Tibial nerve (tissue), 4 donors: ENCODE data around the gene DPPA5.

Experiments
- CTCF ChIP-seq, 5 experiments: fragments of 200-600 bp in 3 of 5; fragments of 450-650 bp in 2 of 5; sonication (generic) in 3 of 5; IDR thresholded peaks; one replicate each; pipeline ENCODE4 v1.5.1; 2016 to 2019; ENCODE audit warnings: antibody characterized with exemption in 5 of 5, mild to moderate bottlenecking in 3 of 5, moderate library complexity in 2 of 5
- EP300 ChIP-seq, 2 donors: sonication (generic); formaldehyde crosslinking; IDR thresholded peaks; one replicate each; pipeline ENCODE4 v1.6.1; 2017; ENCODE audit warnings: antibody characterized with exemption in 2 of 2, mild to moderate bottlenecking in 1 of 2
- POLR2A ChIP-seq, 2 donors: fragments of 450-650 bp; IDR thresholded peaks; one replicate each; pipeline ENCODE4 v1.6.1; 2017; ENCODE audit warnings: antibody characterized with exemption in 2 of 2, mild to moderate bottlenecking in 2 of 2, moderate library complexity in 2 of 2

GRCh38 chr6:73349311-73349710 is 4.8 kb downstream of the DPPA5 start:
- no peak for TF ChIP-seq CTCF (IDR thresholded peaks at IDR 0.05)
- TF ChIP-seq POLR2A (IDR thresholded peaks at IDR 0.05) = no peak
- TF ChIP-seq EP300 (IDR thresholded peaks at IDR 0.05) = no peak
